Activated CD8-positive, alpha-beta memory T cell treated with anti-CD3 and anti-CD28 coated beads for 36 hours (primary cell): ENCODE measurements around the gene SSR1. TPM values are rescaled to one million over a fixed set of nuclear protein-coding genes. Genes with fewer than 3 reads are reported as not detected.
"Not testable (repeated sequence)": the region's sequence is repeated elsewhere in the genome, so short reads cannot be mapped to it uniquely, and the experiment has no call there.

Experiments
- CTCF ChIA-PET: fragments of 350-600 bp; sonication (Branson Sonifier 250); formaldehyde crosslinking; loops from one replicate; lab custom pipeline; 2021; ENCODE audit warnings: antibody characterized with exemption; lab: Charles Lee
- POLR2A ChIA-PET: fragments of 350-600 bp; sonication (Branson Sonifier 250); formaldehyde crosslinking; loops from one replicate; lab custom pipeline; 2021; ENCODE audit warnings: antibody characterized with exemption; lab: Charles Lee
- total RNA-seq, 2 experiments: library from RNA; stranded (reverse); gene quantifications; one replicate each; pipeline ENCODE4 v1.2.3, GENCODE V29; 2021

SSR1 gene
- 100 to 1,000 TPM; 160 to 161 TPM for total RNA-seq

GRCh38 chr6:7312616-7313504, at the start of gene SSR1:
TSS of gene SSR1 (minus strand) at chr6:7313199. CDS start at chr6:7313120, 79 bp downstream.
- POLR2A ChIA-PET: interaction anchor here (3.2 kb wide), 1 partner anchor 76 kb away, joined by 8 read pairs; the partner anchor contains the start of genes CAGE1 and RIOK1
- CTCF ChIA-PET: interaction anchor here (0.7 to 1.9 kb wide), 2 partner anchors 77 to 93 kb away, joined by 3 to 8 read pairs; partner anchors contain the start of genes CAGE1 and RIOK1

GRCh38 chr6:7351916-7352315, 38.9 kb upstream of the SSR1 start:
- CTCF ChIA-PET, POLR2A ChIA-PET: not testable (repeated sequence)

DNA sequence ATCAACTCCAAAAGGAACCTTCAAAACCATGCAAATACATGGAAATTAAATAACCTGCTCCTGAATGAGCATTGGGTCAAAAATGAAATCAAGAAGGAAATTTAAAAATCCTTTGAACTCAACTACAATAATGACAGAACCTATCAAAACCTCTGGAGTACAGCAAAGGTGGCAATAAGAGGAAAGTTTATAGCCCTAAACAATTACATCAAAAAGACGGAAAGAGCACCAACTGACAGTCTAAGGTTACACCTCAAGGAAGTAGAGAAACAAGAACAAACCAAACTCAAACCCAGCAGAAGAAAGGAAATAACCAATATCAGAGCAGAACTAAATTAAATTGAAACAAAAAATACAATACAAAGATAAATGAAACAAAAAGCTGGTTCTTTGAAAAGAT, 37.6 kb upstream of the SSR1 start:
- CTCF ChIA-PET, POLR2A ChIA-PET: not testable (repeated sequence)

DNA sequence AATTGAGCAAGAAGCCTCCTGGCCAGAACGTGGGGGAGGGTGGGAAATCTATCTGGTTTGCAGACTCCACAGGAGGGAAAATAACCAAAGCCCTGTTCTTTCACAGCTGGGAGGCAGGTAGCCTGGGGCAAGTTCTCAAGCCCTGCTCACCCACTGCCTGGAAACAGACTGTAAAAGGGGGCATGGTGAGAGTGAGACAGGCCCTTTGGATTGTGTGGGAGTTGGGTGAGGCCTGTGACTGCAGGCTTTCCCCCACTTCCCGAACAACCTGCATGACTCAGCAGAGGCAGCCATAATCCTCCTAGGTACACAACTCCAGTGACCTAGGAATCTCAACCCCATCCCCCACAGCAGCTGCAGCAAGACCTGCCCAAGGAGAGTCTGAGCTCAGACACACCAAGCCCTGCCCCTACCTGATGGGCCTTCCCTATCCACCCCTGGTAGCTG, 34.6 kb upstream of the SSR1 start:
- CTCF ChIA-PET: not testable (repeated sequence)

DNA sequence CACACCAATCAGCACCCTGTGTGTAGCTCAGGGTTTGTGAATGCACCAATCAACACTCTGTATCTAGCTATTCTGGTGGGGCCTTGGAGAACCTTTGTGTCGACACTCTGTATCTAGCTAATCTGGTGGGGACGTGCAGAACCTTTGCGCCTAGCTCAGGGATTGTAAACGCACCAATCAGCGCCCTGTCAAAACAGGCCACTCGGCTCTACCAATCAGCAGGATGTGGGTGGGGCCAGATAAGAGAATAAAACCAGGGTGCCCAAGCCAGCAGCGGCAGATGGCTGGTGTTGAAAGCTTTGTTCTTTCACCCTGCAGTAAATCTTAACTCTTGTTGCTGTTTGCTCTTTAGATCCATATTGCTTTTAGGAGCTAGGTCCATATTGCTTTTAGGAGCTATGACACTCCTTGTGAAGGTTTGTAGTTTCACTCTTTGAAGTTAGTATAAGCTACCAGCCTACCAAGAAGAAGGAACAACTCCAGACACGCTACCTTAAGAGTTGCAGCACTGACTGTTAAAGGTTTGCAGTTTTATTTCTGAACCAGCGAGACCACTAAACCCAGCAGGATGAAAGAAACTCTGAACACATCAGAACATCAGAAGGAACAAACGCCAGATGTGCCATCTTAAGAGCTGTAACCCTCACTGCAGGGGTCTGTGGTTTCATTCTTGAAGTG, 31.9 kb upstream of the SSR1 start:
- POLR2A ChIA-PET, CTCF ChIA-PET: not testable (repeated sequence)

More for the DNA sequence above, 34.6 kb upstream of the SSR1 start:
- POLR2A ChIA-PET: not testable (repeated sequence)

DNA sequence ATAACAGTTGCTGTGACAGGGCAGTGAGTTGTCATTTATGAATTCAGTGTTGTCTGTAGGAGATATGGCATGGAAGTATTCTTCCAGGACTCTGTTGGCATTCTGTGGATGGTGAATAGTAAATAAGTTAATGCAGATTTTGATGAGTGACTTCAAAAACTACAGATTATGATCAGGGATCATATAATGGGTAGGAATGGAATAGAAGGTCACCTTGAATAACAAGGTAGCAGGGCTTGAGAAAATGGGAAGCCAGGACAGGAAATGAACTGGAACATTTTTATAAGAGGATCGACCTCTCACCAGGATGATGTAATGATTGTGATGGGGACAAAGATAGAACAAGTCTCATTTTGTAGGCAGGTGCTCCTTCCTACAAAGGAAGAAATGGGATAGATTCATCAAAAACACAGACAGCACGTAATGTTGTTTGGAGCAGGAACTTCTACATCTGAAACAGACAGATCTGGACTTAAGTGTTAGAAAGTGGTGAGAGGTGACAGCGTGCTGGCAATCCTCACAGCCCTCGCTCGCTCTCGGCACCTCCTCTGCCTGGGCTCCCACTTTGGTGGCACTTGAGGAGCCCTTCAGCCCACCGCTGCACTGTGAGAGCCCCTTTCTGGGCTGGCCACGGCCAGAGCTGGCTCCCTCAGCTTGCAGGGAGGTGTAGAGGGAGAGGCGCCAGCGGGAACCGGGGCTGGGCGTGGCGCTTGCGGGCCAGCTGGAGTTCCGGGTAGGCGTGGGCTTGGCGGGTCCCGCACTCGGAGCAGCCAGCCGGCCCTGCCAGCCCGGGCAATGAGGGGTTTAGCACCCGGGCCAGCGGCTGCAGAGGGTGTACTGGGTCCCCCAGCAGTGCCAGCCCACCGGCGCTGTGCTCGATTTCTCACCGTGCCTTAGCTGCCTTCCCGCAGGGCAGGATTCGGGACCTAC, 30.8 kb upstream of the SSR1 start:
- POLR2A ChIA-PET: no interaction called here
- CTCF ChIA-PET: no interaction called here

DNA sequence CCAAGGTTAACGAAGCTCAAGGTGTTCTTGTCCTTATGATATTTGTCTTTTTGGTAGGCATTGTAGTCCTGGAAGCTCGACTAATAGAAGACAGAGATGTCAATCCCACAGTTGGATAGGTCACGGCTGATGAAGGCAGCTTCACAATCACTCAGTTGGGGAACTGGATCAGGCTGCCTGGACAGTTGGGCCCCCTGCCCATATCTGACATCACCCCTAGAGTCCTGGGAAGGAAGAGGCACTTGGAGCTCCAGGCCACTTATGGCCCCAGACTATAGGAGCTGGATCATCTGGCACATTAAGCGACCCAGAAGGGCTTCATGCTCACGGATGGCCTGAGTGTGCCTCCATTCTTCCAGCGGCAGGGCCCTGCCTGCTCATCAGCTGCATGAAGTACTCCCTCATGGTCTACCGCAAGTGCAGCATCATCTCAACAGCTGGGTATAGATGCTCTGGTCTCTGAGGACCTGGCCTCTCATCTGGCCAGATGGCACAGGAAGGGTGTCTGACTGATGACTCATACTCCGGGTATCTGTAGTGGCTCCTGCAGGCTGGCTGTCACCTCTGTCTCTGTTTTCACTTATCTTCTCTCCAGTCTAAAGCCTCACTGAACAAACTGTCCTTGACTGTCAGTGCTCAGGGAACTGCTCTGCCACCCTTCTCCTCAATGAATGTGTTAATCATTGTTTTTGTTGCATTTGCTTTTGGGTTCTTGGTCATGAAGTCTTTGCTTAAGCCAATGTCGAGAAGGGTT, 29.2 kb upstream of the SSR1 start:
- ChIA-PET CTCF (no interaction called here), POLR2A (no interaction called here)

- ChIA-PET CTCF (no interaction called here), POLR2A (no interaction called here)
Measured at GRCh38 chr6:7341271-7341670, 28.3 kb upstream of the SSR1 start.

DNA sequence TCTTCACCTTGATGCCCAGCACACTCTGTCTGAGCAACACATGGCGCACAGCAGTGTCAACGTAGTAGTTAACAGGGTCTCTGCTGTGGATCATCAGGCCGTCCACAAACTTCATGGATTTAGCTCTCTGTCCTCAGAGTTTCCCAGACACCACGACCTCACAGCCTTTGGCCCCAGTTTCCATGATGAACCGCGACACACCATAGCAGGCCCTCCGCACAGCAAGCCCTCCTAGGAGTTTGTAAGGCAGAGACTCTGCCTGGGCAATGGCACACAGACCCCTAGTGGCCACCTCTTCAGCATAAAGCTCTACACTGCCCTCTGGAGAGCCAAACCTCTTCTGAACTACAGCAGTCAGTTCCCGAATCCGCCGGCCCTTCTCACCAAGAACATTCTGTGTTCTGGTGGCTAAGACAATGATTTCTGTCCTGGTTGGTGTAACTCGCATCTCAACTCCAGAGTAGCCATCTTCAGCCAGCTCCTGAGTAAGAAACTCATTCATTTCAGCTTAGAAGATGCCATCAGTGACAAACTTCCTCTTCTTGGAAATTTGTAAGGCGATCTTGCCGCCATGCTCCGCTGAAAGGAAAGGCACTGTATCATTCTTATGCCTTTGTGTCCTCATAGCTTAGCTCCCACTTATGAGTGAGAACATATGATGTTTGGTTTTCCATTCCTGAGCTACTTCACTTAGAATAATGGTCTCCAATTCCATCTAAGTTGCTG, 26.2 kb upstream of the SSR1 start:
- POLR2A ChIA-PET, CTCF ChIA-PET: not testable (repeated sequence)

- POLR2A ChIA-PET: no interaction called here
- CTCF ChIA-PET: no interaction called here
Measured at GRCh38 chr6:7338031-7338430, 25.0 kb upstream of the SSR1 start.

DNA sequence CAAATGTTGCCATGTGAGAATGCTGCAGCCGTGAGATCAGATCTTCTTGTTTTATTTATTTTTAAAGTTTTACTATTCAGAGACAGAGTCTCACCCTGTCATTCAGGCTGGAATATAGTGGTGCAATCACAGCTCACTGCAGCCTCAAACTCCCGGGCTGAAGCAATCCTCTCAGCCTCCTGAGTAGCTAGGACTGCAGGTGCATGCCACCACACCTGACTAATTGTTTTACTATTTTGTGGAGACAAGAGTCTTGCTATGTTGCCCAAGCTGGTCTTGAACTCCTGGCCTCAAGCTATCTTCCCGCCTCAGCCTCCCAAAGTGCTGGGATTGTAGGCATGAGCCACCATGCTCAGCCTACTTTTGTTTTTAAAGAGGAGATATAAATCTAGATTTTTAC, 22.5 kb upstream of the SSR1 start:
- POLR2A ChIA-PET: no interaction called here
- CTCF ChIA-PET: no interaction called here

DNA sequence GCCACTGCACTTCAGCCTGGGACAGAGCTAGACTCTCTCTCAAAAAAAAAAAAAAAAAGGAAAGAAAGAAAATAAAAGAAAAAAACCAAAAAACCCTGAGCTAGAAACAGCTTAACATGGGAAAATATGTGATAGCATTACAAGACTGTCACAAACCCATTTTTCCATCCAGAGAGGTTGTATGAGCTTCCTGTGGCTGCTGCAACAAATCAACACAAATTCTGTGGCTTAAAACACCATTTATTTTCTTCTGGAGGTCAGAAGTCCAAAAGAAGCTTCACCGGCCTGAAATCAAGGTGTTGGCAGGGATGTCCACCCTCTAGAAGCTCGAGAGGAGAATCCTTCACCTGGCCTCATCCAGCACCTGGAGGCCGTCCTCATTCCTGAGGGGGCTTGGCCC, 21.7 kb upstream of the SSR1 start:
- ChIA-PET CTCF (no interaction called here), POLR2A (no interaction called here)

DNA sequence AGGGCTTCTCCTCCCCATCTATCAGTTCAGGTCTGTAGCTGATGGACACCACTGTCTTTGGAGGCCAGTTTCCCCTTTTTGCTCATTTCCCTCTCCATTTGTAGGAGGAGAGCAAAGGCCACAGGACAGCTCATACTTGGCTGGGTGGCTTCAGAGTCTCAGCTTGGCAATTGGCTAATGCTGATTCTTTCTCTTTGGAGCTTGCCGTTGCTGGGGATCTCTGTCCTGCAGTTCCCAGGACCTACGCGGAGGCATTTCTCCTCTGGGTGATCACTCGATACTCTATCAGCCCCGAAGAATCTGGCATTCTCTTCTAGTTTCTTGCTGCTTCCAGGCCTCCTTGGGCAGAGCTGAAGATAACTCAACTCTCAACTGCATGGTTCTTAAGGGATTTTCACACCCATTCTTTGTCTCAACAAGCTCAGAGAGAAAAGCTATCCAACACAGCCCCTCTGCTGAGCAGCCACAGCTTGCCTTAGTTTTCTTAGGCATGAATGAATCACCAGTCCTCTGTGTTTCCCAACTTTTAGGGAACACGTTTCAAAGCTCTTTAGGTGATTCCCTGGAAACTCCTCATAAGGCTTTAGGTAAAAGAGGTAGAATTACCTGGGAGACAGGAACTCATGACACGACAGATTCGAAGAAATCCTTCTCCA, 19.2 kb upstream of the SSR1 start:
- CTCF ChIA-PET: no interaction called here
- POLR2A ChIA-PET: no interaction called here

GRCh38 chr6:7331452-7331851, 18.5 kb upstream of the SSR1 start:
- ChIA-PET POLR2A (no interaction called here), CTCF (no interaction called here)

DNA sequence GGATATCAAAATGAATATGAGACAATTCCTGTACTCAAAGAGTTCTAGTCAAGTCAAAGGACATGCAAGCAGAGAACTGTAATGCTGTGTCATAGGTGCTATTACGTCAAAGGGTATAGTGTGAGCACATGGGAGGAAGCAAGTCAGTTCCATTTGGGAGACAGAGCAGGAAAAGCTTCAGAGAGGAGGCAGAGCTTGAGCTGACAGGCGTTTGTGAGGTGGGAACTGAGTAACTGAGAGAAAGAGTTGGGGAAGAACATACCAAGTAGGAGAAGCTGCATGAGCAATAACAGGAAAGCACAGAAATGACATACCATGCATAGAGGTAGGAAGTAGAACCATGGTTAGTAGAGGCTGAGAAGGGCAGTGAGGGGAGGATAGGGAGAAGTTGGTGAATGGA, 15.2 kb upstream of the SSR1 start:
- CTCF ChIA-PET: no interaction called here
- POLR2A ChIA-PET: no interaction called here

DNA sequence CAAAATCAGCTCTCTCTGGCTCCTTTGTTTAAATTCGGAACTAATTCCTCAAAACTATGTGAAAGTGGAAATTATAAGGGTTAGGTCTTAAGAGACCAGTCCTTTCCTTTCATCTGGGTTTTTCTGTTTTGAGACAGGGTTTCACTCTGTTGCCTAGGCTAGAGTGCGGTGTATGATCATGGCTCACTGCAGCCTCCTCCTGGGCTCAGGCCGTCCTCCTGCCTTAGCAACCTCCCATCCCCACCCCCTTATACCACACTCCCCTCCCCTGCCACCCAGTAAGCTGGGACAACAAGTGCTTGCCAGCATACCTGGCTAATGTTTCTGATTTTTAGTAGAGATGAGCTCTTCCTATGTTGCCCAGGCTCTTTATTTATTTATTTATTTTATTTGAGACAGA, 12.8 kb upstream of the SSR1 start:
- ChIA-PET CTCF (interaction anchor here (0.9 kb wide), 1 partner anchor 50 kb away, joined by 3 read pairs; no protein-coding TSS in a partner anchor), POLR2A (no interaction called here)

DNA sequence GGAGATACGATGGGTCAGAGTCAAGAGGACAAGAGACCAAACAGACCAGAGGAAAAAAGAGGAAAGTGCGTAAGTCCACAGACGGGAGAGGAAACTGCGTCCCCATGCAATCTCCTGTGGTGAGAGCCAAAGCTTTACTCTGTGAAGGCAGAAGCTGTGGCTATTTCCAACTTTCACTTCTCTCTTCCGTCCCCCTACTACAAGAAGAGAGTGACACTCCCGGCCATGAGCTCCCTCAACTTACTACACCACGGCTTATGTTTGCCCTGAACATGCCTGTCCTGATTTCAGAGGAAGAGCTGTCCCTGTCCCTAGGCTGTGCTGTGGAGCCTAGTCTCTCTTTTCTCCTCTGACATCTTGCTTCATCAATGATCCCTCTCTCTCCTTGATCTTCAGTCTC, 11.5 kb upstream of the SSR1 start:
- POLR2A ChIA-PET: no interaction called here

GRCh38 chr6:7323074-7323473, 10.1 kb upstream of the SSR1 start:
- POLR2A ChIA-PET: no interaction called here
- CTCF ChIA-PET: no interaction called here

More for the DNA sequence above, 11.5 kb upstream of the SSR1 start:
- CTCF ChIA-PET: interaction anchor here (0.5 kb wide), 1 partner anchor 14 kb away, joined by 3 read pairs; no protein-coding TSS in a partner anchor
